Breast epithelium (tissue), 4 donors: ENCODE data around the gene CDH4. TPM values are rescaled to one million over a fixed set of nuclear protein-coding genes. Genes with fewer than 3 reads are reported as not detected.

ENCODE experiments used
- DNase-seq, 2 donors: peaks; one replicate each; pipeline ENCODE4 v3.0.0-alpha.2; 2019; ENCODE audit warnings: low spot score in 2 of 2
- H3K27ac ChIP-seq, 2 donors: fragments of 200-600 bp; sonication (generic) in 1 of 2; one replicate each; pipeline ENCODE4 v1.5.1; 2016 to 2019; ENCODE audit warnings: mild to moderate bottlenecking in 1 of 2
- H3K27me3 ChIP-seq, 2 donors: fragments of 200-600 bp; sonication (generic) in 1 of 2; one replicate each; pipeline versions ENCODE4 v1.5.1 to v1.6.0; 2017 to 2019; ENCODE audit warnings: control low read depth in 1 of 2, mild to moderate bottlenecking in 1 of 2
- H3K36me3 ChIP-seq: fragments of 200-600 bp; one replicate; pipeline ENCODE4 v1.5.1; 2019
- H3K4me1 ChIP-seq, 2 donors: fragments of 200-600 bp; sonication (generic); one replicate each; pipeline ENCODE4 v1.5.1; 2016 to 2019; ENCODE audit warnings: control low read depth in 1 of 2
- H3K4me3 ChIP-seq, 3 donors: fragments of 200-600 bp; sonication (generic); 1 replicate in 2 of 3; 2 replicates in 1 of 3; pipeline ENCODE4 v1.5.1; 2016 to 2019; ENCODE audit warnings: mild to moderate bottlenecking in 3 of 3, moderate library complexity in 2 of 3
- H3K9me3 ChIP-seq, 2 donors: fragments of 200-600 bp; sonication (generic) in 1 of 2; one replicate each; pipeline ENCODE4 v1.5.1; 2016 to 2019; ENCODE audit warnings: control low read depth in 1 of 2
- CTCF ChIP-seq, 3 donors: fragments of 450-650 bp; IDR thresholded peaks; one replicate each; pipeline ENCODE4 v1.5.1; 2016 to 2017; ENCODE audit warnings: antibody characterized with exemption in 3 of 3, mild to moderate bottlenecking in 3 of 3, moderate library complexity in 3 of 3
- POLR2A ChIP-seq: fragments of 450-650 bp; IDR thresholded peaks from one replicate; pipeline ENCODE4 v1.6.1; 2016; ENCODE audit warnings: antibody characterized with exemption, mild to moderate bottlenecking, moderate library complexity
- POLR2AphosphoS5 ChIP-seq, 3 donors: sonication (generic); formaldehyde crosslinking; IDR thresholded peaks; one replicate each; pipeline ENCODE4 v1.6.1; 2017; ENCODE audit warnings: antibody characterized with exemption in 3 of 3
- intact Hi-C: fragments of 100-400 bp; cut with DNase I; formaldehyde crosslinking; loops from one replicate; pipeline ENCODE4 v1.15.1; 2023; ENCODE audit warnings: low total_unique reads
- total RNA-seq, 3 donors: library from RNA; depleted of rRNA; stranded (reverse); fragments of >200 nt; gene quantifications; one replicate each; pipeline ENCODE4 v1.1.0, GENCODE V29; 2016

The CDH4 gene
- total RNA-seq, 3 donors from 2014 or later, result under 0.01 TPM; not detected in 2

GRCh38 chr20:61701401-61701800, 449.3 kb downstream of the CDH4 start:
- Histone ChIP-seq H3K27me3 (peaks cover 0 to 23% of the 10 kb centered on the region in 2 donors), H3K27ac (no peak overlapping the region), H3K4me3 (no peak overlapping the region), H3K9me3 (no peaks in the 10 kb centered on the region), H3K36me3 (no peaks in the 10 kb centered on the region), H3K4me1 (no peaks in the 10 kb centered on the region)
- DNase-seq, result no peak
- TF ChIP-seq CTCF (IDR thresholded peaks at IDR 0.05) (no peak), POLR2A (no peak), POLR2AphosphoS5 (IDR thresholded peaks at IDR 0.05) (no peak)
- intact Hi-C loops, result no loop called here

- Histone ChIP-seq H3K4me3 (no peak overlapping the region), H3K9me3 (no peaks in the 10 kb centered on the region), H3K27me3 (peaks cover 0 to 19% of the 10 kb centered on the region in 2 donors), H3K27ac (no peak overlapping the region), H3K4me1 (no peaks in the 10 kb centered on the region), H3K36me3 (no peaks in the 10 kb centered on the region)
- intact Hi-C loops, result no loop called here
- no peak for DNase-seq
- TF ChIP-seq POLR2AphosphoS5 (IDR thresholded peaks at IDR 0.05) (no peak), CTCF (IDR thresholded peaks at IDR 0.05) (no peak), POLR2A (no peak)
Measured at GRCh38 chr20:61701802-61702201, 449.7 kb downstream of the CDH4 start.

GRCh38 chr20:61702246-61702645, 450.2 kb downstream of the CDH4 start:
- no peak overlapping the region for H3K4me3 ChIP-seq
- no peak for DNase-seq
- H3K36me3 ChIP-seq, result no peaks in the 10 kb centered on the region
- no peak overlapping the region for H3K27ac ChIP-seq
- H3K9me3 ChIP-seq, result no peaks in the 10 kb centered on the region
- no peaks in the 10 kb centered on the region for H3K4me1 ChIP-seq
- TF ChIP-seq CTCF (IDR thresholded peaks at IDR 0.05) (no peak), POLR2A (no peak), POLR2AphosphoS5 (IDR thresholded peaks at IDR 0.05) (no peak)
- peaks cover 0 to 17% of the 10 kb centered on the region in 2 donors for H3K27me3 ChIP-seq
- intact Hi-C loops, result no loop called here

- no peaks in the 10 kb centered on the region for H3K4me1 ChIP-seq
- H3K27ac ChIP-seq, result no peak overlapping the region
- intact Hi-C loops, result no loop called here
- no peaks in the 10 kb centered on the region for H3K9me3 ChIP-seq
- TF ChIP-seq POLR2AphosphoS5 (IDR thresholded peaks at IDR 0.05), result no peak
- TF ChIP-seq CTCF (IDR thresholded peaks at IDR 0.05), result no peak
- TF ChIP-seq POLR2A, result no peak
- no peaks in the 10 kb centered on the region for H3K36me3 ChIP-seq
- peaks cover 0 to 16% of the 10 kb centered on the region in 2 donors for H3K27me3 ChIP-seq
- no peak overlapping the region for H3K4me3 ChIP-seq
- DNase-seq, result no peak
Measured at GRCh38 chr20:61704661-61705060, 452.6 kb downstream of the CDH4 start.

GRCh38 chr20:61705386-61706258, 453.6 kb downstream of the CDH4 start:
- Histone ChIP-seq H3K4me1 (no peaks in the 10 kb centered on the region), H3K36me3 (no peaks in the 10 kb centered on the region), H3K9me3 (no peaks in the 10 kb centered on the region), H3K4me3 (no peak overlapping the region), H3K27ac (no peak overlapping the region), H3K27me3 (peaks cover 0 to 16% of the 10 kb centered on the region in 2 donors)
- TF ChIP-seq POLR2AphosphoS5 (IDR thresholded peaks at IDR 0.05), result no peak
- TF ChIP-seq CTCF (IDR thresholded peaks at IDR 0.05), result no peak
- intact Hi-C loops, result no loop called here
- no peak for DNase-seq
